ENCODE results near the gene TAMALIN. TPM values are rescaled to one million over a fixed set of nuclear protein-coding genes. Genes with fewer than 3 reads are reported as not detected.
"Not testable (repeated sequence)": the region's sequence is repeated elsewhere in the genome, so short reads cannot be mapped to it uniquely, and the experiment has no call there.

TAMALIN gene
- total RNA-seq, 1 experiment from 2014 or later, result 1.4 TPM

DNA sequence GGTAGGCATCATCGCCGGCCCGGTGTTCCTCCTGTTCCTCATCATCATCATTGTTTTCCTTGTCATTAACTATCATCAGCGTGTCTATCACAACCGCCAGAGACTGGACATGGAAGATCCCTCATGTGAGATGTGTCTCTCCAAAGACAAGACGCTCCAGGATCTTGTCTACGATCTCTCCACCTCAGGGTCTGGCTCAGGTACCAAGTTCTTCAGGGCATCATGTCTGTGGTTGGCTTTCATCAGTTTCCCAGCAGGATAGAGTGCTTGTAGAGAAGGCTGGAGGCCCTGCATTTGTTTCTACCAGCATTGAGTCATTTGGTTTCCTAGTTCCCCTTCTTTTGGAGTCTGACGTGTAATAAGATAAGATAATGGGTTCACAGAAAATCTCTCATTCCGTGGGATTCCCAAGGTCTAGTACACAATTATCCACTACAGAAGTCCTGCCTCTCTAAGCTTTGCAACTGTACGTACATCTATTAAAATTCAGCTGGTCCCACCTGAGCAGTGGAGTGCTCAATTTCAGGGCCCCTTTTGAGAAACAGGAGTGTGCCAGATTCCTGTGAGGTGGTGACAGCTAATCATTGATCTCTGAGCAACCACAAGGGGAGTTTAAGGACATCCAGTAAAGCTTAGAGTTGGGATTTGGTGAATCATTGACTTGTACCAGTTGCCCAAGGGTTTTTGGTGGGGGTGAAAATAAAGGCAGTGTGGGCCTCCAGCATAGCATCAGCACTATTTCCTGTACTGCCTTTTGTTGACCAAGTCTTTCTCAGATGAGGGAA, 30.2 kb upstream of the TAMALIN start:
- H3K9me3 ChIP-seq, result no peaks in the 10 kb centered on the region
- no peak overlapping the region for H3K4me3 ChIP-seq
- no peaks in the 10 kb centered on the region for H3K27me3 ChIP-seq
- peaks cover 3% of the 10 kb centered on the region for H3K36me3 ChIP-seq
- no peak for DNase-seq

DNA sequence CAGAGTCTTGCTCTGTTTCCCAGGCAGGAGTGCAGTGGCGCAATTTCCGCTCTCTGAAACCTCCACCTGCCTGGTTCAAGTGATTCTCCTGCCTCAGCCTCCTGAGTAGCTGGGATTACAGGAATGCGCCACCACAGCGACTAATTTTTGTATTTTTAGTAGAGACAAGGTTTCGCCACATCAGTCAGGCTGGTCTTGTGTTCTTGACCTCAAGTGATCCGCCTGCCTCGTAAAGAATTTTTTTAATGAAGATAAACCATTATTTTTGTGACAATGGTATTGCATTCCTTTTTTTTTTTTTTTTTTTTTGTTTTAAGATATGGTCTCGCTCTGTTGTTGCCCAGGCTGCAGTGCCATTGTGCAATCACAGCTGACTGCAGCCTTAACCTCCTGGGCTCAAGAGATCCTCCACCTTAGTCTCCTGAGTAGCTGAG, 29.4 kb upstream of the TAMALIN start:
- no peak for DNase-seq
- Histone ChIP-seq H3K27me3 (no peaks in the 10 kb centered on the region), H3K36me3 (peaks cover 3% of the 10 kb centered on the region), H3K4me3 (no peak overlapping the region), H3K9me3 (no peaks in the 10 kb centered on the region)

DNA sequence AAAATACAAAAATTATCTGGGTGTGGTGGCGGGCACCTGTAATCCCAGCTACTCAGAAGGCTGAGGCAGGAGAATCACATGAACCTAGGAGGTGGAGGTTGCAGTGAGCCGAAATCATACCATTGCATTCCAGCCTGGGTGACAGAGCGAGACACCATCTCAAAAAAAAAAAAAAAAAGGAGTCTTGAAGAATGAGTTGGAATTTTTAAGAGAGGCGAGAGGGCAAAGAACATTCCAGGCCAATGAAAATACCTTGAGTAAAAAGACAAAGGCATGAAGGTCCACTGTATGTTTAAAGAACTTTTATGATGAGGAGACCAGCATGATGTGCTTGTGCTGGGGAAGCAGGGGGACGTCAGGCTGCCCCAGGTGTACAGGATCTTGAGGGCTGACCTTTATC, 27.4 kb upstream of the TAMALIN start:
- not testable (repeated sequence) for DNase-seq, H3K27me3 ChIP-seq, H3K4me3 ChIP-seq

DNA sequence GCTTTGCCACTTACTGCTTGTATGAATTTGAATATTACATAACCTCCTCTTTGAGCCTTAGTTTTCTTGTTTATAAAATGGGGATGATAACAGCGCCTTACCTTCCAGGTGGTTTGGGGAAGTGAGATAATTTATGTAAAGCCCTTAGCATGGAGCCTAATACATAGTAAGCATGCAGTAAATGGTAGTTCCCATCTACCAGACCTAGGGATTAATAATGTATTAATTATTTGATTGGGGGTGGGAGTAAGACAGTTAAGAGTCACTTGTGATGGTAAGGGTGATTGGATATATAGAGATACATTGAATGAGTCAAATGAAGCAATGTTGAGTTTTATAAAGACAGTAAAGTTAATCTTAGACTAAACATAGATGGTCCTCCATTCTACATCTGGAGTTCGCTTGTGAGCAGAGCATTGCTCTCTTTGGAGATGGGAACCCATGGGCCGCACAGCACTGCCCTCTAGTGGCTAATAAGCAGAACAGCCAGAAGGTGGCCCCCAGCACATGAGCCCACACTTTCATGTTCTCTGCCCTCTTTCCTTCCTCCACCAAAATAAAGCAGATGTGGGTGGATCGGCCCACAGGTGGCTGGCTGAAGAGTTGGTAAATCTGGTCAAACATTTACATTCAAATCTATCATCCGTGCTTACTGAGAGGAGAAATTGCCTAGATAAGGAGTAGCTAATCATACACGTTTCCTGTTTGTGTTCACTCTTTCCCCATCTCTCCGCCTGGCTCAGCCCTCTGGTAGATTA, 26.5 kb upstream of the TAMALIN start:
- Histone ChIP-seq H3K27me3 (no peaks in the 10 kb centered on the region), H3K4me3 (no peak overlapping the region), H3K36me3 (peaks cover 3% of the 10 kb centered on the region), H3K9me3 (no peaks in the 10 kb centered on the region)
- DNase-seq, result peak; percentile 31

More for the DNA sequence above, 27.4 kb upstream of the TAMALIN start:
- not testable (repeated sequence) for H3K9me3 ChIP-seq, H3K36me3 ChIP-seq

DNA sequence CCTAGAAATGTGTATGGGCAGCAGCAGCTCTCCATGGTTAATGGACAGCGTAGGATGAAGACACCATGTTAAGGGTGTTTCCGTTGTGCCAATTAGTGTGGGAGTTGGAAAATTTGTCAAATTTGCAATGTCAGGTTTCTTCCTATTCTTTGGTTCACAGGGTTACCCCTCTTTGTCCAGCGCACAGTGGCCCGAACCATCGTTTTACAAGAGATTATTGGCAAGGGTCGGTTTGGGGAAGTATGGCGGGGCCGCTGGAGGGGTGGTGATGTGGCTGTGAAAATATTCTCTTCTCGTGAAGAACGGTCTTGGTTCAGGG, 26.0 kb upstream of the TAMALIN start:
- Histone ChIP-seq H3K36me3 (peaks cover 3% of the 10 kb centered on the region), H3K27me3 (no peaks in the 10 kb centered on the region), H3K4me3 (no peak overlapping the region), H3K9me3 (no peaks in the 10 kb centered on the region)
- DNase-seq, result no peak

DNA sequence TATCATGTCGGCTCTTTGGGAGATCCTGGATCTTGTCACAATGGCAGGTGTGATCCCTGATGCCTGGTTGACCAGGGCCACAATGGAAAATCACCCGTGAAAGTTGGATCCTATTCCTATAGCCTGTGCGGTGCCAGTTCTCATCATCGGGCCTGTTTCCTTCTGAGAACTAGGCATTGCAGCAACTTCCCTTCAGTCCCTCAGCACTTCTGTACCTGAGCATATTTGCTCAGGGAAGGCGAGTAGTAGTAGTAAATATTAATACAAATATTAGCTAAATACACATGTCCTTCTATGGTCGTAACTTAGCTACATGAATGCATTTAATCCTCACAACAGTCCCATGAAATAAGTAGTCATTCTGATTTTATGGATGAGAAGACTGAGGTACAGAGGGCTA, 22.1 kb upstream of the TAMALIN start:
- H3K27me3 ChIP-seq, result no peaks in the 10 kb centered on the region
- no peak overlapping the region for H3K4me3 ChIP-seq
- peaks cover 3% of the 10 kb centered on the region for H3K36me3 ChIP-seq
- DNase-seq, result no peak
- no peaks in the 10 kb centered on the region for H3K9me3 ChIP-seq

DNA sequence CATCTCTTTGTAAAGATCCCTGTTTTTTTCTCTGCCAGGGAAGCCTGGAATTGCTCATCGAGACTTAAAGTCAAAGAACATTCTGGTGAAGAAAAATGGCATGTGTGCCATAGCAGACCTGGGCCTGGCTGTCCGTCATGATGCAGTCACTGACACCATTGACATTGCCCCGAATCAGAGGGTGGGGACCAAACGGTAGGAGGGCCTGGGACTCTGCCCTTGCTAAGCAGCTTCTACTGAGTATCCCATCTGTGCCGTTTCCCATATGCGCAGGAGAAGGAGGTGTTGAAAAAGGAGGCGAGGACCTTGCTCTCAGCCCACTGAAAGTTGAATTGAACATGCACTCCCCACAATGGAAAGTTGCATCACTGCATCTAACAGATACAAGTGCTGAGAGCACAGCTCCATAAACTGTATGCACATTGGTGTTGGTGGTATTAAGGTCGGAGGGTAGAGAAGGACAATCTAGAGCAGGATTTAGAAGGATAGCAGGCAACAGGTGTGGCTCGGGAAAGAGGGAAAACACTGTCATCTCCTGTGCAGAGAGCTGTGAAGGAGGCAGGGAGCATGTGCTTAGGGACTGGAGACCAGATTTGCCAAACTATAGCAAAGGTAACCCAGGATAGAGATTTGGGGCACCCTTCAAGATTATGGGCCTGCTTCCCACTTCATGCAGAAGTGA, 21.5 kb upstream of the TAMALIN start:
- Histone ChIP-seq H3K27me3 (no peaks in the 10 kb centered on the region), H3K36me3 (peaks cover 3% of the 10 kb centered on the region), H3K9me3 (no peaks in the 10 kb centered on the region), H3K4me3 (no peak overlapping the region)
- DNase-seq, result no peak

DNA sequence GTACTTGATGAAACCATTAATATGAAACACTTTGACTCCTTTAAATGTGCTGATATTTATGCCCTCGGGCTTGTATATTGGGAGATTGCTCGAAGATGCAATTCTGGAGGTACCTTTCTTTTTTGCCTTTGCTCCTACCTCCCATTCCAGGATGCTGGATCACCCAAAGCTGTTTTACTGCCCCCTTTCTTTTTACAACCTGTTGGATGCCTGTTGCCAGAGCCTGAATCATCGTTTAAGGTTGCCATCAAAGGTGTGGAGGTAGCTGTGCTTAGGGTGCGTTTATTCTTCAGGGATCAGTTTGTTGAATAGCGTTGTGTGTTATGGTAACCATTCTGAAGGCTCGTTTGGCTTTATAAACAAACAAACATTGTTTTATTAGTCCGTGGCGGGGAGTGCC, 19.9 kb upstream of the TAMALIN start:
- no peaks in the 10 kb centered on the region; the same call in 1 of the 2 replicates for H3K36me3 ChIP-seq
- DNase-seq, result no peak
- H3K4me3 ChIP-seq, result no peak overlapping the region
- H3K27me3 ChIP-seq, result no peaks in the 10 kb centered on the region
- H3K9me3 ChIP-seq, result no peaks in the 10 kb centered on the region

DNA sequence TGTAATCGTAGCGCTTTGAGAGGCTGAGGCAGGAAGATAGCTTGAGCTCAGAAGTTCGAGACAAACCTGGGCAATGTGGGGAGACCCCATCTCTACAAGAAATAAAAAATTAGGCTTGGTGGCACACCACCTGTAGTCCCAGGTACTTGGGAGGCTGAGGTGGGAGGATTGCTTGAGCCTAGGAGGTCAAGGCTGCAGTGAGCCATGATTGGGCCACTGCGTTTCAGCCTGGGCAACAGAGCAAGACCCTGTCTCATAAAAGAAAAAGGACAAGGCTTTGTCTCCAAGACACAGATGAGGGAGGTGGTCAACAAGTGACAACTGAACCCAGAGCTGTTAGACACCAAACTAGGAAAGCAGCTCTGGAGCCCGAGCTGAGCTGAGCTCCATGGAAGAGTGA, 14.5 kb upstream of the TAMALIN start:
- Histone ChIP-seq H3K36me3 (peaks cover 2% of the 10 kb centered on the region; the same call in 1 of the 2 replicates), H3K27me3 (no peaks in the 10 kb centered on the region), H3K9me3 (no peaks in the 10 kb centered on the region), H3K4me3 (no peak overlapping the region)
- DNase-seq, result no peak

DNA sequence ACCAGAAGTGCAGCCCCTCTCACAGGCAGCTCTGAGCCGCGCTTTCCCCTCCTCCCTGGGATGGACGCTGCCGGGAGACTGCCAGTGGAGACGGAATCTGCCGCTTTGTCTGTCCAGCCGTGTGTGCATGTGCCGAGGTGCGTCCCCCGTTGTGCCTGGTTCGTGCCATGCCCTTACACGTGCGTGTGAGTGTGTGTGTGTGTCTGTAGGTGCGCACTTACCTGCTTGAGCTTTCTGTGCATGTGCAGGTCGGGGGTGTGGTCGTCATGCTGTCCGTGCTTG, 12.3 kb upstream of the TAMALIN start:
- Histone ChIP-seq H3K4me3 (no peak overlapping the region), H3K36me3 (peaks cover 2% of the 10 kb centered on the region; the same call in 1 of the 2 replicates), H3K9me3 (no peaks in the 10 kb centered on the region), H3K27me3 (no peaks in the 10 kb centered on the region)
- no peak for DNase-seq

DNA sequence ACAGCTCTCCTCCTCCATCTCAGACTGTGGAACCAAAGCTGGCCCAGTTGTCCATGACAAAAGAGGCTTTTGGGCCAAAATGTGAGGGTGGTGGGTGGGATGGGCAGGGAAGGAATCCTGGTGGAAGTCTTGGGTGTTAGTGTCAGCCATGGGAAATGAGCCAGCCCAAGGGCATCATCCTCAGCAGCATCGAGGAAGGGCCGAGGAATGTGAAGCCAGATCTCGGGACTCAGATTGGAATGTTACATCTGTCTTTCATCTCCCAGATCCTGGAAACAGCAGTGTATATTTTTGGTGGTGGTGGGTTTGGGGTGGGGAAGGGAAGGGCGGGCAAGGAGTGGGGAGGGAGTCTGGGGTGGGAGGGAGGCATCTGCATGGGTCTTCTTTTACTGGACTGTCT, 11.8 kb upstream of the TAMALIN start:
- no peaks in the 10 kb centered on the region for H3K27me3 ChIP-seq
- H3K9me3 ChIP-seq, result no peaks in the 10 kb centered on the region
- H3K4me3 ChIP-seq, result no peak overlapping the region
- H3K36me3 ChIP-seq, result peaks cover 2% of the 10 kb centered on the region; the same call in 1 of the 2 replicates
- DNase-seq, result no peak

DNA sequence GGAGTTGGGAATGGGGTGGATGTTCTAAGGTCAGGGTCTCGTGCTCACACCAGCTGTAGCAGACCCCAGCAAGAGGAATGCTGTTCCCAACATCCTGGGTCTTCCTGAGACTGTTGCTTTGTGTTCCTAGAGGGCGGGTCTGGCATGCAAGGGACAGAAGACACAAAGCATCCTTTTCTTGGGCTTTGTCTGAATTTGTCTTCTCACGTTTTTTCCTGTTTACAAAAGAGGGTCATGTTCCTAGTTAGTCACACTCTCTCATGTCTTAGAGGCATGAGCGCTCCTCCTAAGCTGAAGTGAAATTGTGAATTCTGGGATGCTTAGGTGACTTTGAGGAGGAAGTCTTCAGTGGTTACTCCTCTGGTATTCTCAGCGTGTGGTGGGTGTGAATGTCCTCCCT, 9.6 kb upstream of the TAMALIN start:
- Histone ChIP-seq H3K9me3 (no peaks in the 10 kb centered on the region), H3K27me3 (no peaks in the 10 kb centered on the region), H3K4me3 (no peak overlapping the region), H3K36me3 (peaks cover 2% of the 10 kb centered on the region; the same call in 1 of the 2 replicates)
- no peak for DNase-seq

DNA sequence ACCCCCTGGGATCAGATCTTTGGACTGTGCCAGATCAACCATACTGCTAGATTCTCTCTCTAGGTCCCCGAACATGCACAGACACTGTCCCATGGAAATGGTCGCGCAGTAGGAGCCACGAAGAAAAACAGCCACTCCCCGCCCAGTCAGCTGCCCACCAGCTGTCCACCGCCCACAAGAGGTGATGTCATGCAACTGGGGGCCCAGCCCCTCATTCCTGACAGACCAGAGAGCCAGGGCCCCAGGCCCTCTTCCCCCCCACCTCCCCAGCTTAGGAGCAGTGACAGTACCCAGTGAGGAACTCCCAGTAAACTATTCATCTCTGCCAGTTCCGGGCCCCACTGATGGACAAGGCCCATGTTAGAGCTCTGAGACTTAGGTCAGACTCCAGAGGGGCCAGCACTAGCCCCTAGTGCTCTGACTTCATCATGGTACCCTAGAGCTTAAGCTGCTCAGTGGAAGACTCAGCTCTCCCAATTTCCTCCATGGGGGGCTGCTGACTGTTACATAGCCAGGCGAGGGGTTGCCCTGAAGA, 3.7 kb upstream of the TAMALIN start:
- no peak for DNase-seq
- Histone ChIP-seq H3K4me3 (no peak overlapping the region), H3K27me3 (no peaks in the 10 kb centered on the region; the same call in none of the 2 replicates), H3K36me3 (no peaks in the 10 kb centered on the region), H3K9me3 (no peaks in the 10 kb centered on the region)

DNA sequence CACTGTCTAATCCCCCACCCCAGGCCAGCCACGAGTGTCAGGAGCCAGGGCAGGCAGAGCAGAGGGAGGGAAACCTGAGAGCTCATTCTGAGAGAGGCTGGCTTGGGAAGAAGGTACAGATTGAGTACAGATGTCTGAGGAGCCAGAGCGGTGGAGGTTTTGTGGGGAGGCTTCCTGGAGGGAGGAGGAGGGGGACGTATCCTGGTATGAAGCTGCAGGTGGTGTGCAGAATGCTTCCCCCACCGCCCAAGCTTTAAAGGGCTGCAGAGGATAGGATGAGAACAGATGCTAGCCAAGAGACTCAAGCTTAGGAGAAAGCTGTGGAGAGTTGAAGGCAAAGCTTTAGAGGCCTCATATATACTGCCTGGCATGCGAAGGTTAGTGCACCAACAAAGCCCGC, 3.2 kb upstream of the TAMALIN start:
- H3K4me3 ChIP-seq, result no peak overlapping the region
- no peak for DNase-seq
- H3K36me3 ChIP-seq, result no peaks in the 10 kb centered on the region
- no peaks in the 10 kb centered on the region for H3K9me3 ChIP-seq
- H3K27me3 ChIP-seq, result no peaks in the 10 kb centered on the region; the same call in none of the 2 replicates

DNA sequence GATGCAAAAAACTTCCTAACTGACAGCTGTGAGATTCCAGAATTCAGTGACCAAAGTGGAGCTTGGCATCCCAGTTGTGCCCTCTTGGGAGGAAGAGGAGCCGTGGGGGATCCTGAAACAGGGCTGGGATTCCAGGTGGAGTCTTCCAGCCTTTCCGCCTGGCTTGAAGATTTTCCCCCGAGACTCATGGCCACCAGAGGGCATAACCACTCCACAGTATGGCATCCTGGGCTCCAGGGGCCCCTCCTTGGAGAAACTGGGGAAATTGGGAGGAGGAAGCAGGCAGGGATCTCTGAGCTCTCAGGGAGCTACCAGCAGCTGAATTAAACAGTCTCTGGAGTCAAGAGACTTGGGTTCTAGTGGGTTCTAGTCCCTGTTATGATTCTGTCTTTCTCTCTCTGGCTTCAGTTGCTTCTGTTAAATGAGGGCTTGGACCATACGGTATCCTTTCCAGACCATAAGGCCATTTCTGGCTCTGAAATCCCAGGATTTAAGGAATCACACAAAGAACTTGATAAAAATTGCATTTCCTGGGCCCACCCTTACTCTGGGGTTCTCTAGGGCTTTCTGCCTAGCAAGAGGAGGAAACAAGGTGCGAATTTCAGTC, 2.6 kb upstream of the TAMALIN start:
- H3K36me3 ChIP-seq, result no peaks in the 10 kb centered on the region
- no peak overlapping the region for H3K4me3 ChIP-seq
- no peaks in the 10 kb centered on the region; the same call in none of the 2 replicates for H3K27me3 ChIP-seq
- H3K9me3 ChIP-seq, result no peaks in the 10 kb centered on the region
- DNase-seq, result peak; percentile 43

DNA sequence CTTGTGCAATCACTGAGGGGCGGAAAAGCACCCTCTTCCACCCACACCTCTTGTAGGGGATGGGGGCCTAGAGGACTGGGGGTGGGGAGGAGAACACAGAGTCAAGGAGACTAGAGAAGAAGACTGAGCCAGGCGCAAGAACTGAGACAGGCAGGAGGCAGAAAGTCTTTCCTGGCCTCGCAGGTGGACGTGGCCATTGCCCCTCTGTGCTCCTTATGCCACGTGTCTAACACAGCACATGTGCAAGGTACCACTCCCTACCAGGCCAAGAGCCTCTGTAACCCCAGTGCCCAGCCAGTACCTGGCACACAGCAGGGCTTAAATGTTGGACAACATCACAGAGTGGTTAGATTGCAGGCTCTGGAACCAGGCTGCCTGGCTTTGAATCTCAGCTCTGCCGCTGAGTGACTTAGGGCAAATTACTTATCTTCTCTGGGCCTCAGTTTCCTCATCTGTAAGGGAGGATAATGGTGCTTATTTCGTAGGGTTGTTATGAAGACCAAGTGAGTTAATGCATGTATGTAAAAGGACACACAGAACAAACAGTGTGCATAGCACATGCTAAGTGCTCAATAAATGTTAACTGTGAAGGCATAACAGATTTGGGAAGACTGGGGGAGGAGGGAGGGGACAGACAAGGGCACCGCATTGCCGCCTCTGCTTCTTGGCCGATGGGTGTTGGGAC, 1.4 kb upstream of the TAMALIN start:
- Histone ChIP-seq H3K36me3 (no peaks in the 10 kb centered on the region), H3K27me3 (no peaks in the 10 kb centered on the region; the same call in none of the 2 replicates), H3K9me3 (no peaks in the 10 kb centered on the region), H3K4me3 (no peak overlapping the region)
- DNase-seq, result no peak

All from MG63 (cell line).